Activated CD4-positive, CD25-positive, alpha-beta regulatory T cell treated with anti-CD3 and anti-CD28 coated beads, Interleukin-2, amount 50 U/mL, for 72 hours (primary cell): ENCODE results near the gene SMAD7.

Experiments used
- DNase-seq: peaks from one replicate; pipeline ENCODE4 v3.0.0; 2021

Gene SMAD7

GRCh38 chr18:48959921-48960920 is 9.5 kb upstream of the SMAD7 start:
- no peak for DNase-seq

GRCh38 chr18:48959551-48959920 is 8.8 kb upstream of the SMAD7 start:
- DNase-seq: no peak

GRCh38 chr18:48958951-48959350 is 8.2 kb upstream of the SMAD7 start:
- DNase-seq: no peak

- DNase-seq: no peak
Observed at GRCh38 chr18:48957616-48958015, 6.9 kb upstream of the SMAD7 start.

- no peak for DNase-seq
Observed at GRCh38 chr18:48957136-48957535, 6.4 kb upstream of the SMAD7 start.

GRCh38 chr18:48956356-48956755 is 5.6 kb upstream of the SMAD7 start:
- DNase-seq: no peak

- DNase-seq: no peak
Observed at GRCh38 chr18:48955830-48956261, 5.1 kb upstream of the SMAD7 start.

GRCh38 chr18:48954886-48955819 is 4.4 kb upstream of the SMAD7 start:
- DNase-seq: no peak

- DNase-seq: no peak
Observed at GRCh38 chr18:48953104-48953706, 2.4 kb upstream of the SMAD7 start.

GRCh38 chr18:48952287-48953103 is 1.7 kb upstream of the SMAD7 start:
- peak; percentile 66 for DNase-seq

- DNase-seq: peak; percentile 73
Observed at GRCh38 chr18:48951448-48952286, 902 bp upstream of the SMAD7 start.

- peak; percentile 54 for DNase-seq
Observed at GRCh38 chr18:48949606-48950535, 894 bp downstream of the SMAD7 start.

- DNase-seq: peak; percentile 42
Observed at GRCh38 chr18:48949050-48949605, 1.6 kb downstream of the SMAD7 start.

- DNase-seq: peak; percentile 44
Observed at GRCh38 chr18:48948112-48949049, 2.4 kb downstream of the SMAD7 start.

GRCh38 chr18:48947560-48947959 is 3.2 kb downstream of the SMAD7 start:
- DNase-seq: no peak

GRCh38 chr18:48947092-48947491 is 3.7 kb downstream of the SMAD7 start:
- no peak for DNase-seq

- DNase-seq: no peak
Observed at GRCh38 chr18:48946329-48946835, 4.4 kb downstream of the SMAD7 start.

GRCh38 chr18:48945953-48946217 is 4.9 kb downstream of the SMAD7 start:
- no peak for DNase-seq

- no peak for DNase-seq
Observed at GRCh38 chr18:48944634-48945033, 6.1 kb downstream of the SMAD7 start.
